Measurements from ENCODE around the gene SMIM32. TPM values are rescaled to one million over a fixed set of nuclear protein-coding genes. Genes with fewer than 3 reads are reported as not detected.

The SMIM32 gene
- total RNA-seq (2014; rRNA removed; shearing (Covaris generic)): not detected in 2 replicates
- polyA plus RNA-seq (2016; fragmentation: Nextera tagmentation; extraction: Ambion mirVana): not detected in 2 replicates

- H3K9me2 ChIP-seq (ENCODE audit: insufficient read depth): no peaks in the 10 kb centered on the region
- no peaks in the 10 kb centered on the region for H3K9me3 ChIP-seq (ENCODE audit: low read depth)
- in situ Hi-C loops (cut with MboI): no loop called here
- H2AFZ ChIP-seq: peak within 1 kb of the TSS; percentile 19; the same call in 1 of the 2 replicates
- H3K4me1 ChIP-seq (ENCODE audit: insufficient read depth): no peaks in the 10 kb centered on the region
- DNase-seq: peak; percentile 44
- TF ChIP-seq EZH2phosphoT487 (IDR thresholded peaks at IDR 0.05; ENCODE audit: insufficient read depth, low read depth) (no peak), EZH2 (IDR thresholded peaks at IDR 0.05; ENCODE audit: insufficient read depth, poor library complexity, severe bottlenecking) (peak; percentile 71)
- 0 out of 2 replicates have a peak, but pooled peaks cover 10% of the 10 kb centered on the region for H3K36me3 ChIP-seq (ENCODE audit: low read depth)
- H3K27ac ChIP-seq: no peak within 1 kb of the TSS
- no peaks in the 10 kb centered on the region for H3K79me2 ChIP-seq (ENCODE audit: insufficient read depth)
- H3K27me3 ChIP-seq (replicated peaks; ENCODE audit: insufficient read depth): peaks cover 10% of the 10 kb centered on the region
- 2 to 3% methylated on average over 51 to 81 of the region's 81 CpGs for WGBS, 2 experiments (ENCODE audit: low coverage in 1 of 2, low lambda C conversion rate in 2 of 2, missing lambda C conversion rate in 2 of 2)
- no peaks in the 10 kb centered on the region for H4K20me1 ChIP-seq (ENCODE audit: insufficient read depth)
- peak within 1 kb of the TSS; percentile 78 for H3K4me2 ChIP-seq (ENCODE audit: unreplicated experiment)
- 0 out of 2 replicates have a peak, but pooled peaks cover 10% of the 10 kb centered on the region for H3F3A ChIP-seq (ENCODE audit: insufficient read depth)
- peak within 1 kb of the TSS; percentile 65 for H3K4me3 ChIP-seq
- no peak within 1 kb of the TSS for H3K9ac ChIP-seq
These were observed at the start of gene SMIM32 for GRCh38 chr5:136192526-136193321. TSS of gene SMIM32 (minus strand) at chr5:136193162. CDS start at chr5:136192524, 638 bp downstream.

DNA sequence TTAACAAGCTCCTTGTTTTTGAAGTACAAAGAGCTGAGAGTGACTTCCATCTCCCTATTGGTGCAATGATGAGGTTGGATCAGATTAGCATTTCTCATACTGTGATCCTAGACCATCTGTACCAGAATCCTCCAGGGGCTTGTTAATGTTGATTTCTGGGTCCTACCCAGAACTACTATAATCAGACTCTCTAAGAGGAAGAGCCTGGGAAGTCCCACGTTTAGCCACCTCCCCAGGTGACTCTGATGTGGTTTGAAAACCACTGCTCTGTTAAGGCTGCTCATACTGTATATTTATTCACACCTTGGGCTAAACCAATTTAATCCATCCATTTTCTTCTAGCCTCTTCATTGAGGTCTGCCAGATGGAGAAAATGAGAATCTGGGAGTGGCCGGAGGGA is 49.6 kb upstream of the SMIM32 start:
- H3K4me3 ChIP-seq: no peak overlapping the region
- no peak for DNase-seq
- no peak overlapping the region for H3K9ac ChIP-seq
- in situ Hi-C loops (cut with MboI): loop anchor here (10.0 kb wide), 1 partner anchor 182 kb away; no protein-coding TSS in a partner anchor
- no peaks in the 10 kb centered on the region for H3K4me1 ChIP-seq (ENCODE audit: insufficient read depth)
- no peaks in the 10 kb centered on the region for H4K20me1 ChIP-seq (ENCODE audit: insufficient read depth)
- no peak overlapping the region for H2AFZ ChIP-seq
- H3K27ac ChIP-seq: no peak overlapping the region
- no peaks in the 10 kb centered on the region for H3K36me3 ChIP-seq (ENCODE audit: low read depth)
- no peaks in the 10 kb centered on the region for H3F3A ChIP-seq (ENCODE audit: insufficient read depth)
- no peak for TF ChIP-seq EZH2phosphoT487 (IDR thresholded peaks at IDR 0.05; ENCODE audit: insufficient read depth, low read depth)
- peaks cover 35% of the 10 kb centered on the region for H3K27me3 ChIP-seq (replicated peaks; ENCODE audit: insufficient read depth)
- H3K9me3 ChIP-seq (ENCODE audit: low read depth): no peaks in the 10 kb centered on the region
- no peaks in the 10 kb centered on the region for H3K9me2 ChIP-seq (ENCODE audit: insufficient read depth)
- H3K4me2 ChIP-seq (ENCODE audit: unreplicated experiment): no peak overlapping the region
- H3K79me2 ChIP-seq (ENCODE audit: insufficient read depth): no peaks in the 10 kb centered on the region
- 41 to 48% methylated on average over 2 of the region's 2 CpGs for WGBS, 2 experiments (ENCODE audit: low coverage in 1 of 2, low lambda C conversion rate in 2 of 2, missing lambda C conversion rate in 2 of 2)

DNA sequence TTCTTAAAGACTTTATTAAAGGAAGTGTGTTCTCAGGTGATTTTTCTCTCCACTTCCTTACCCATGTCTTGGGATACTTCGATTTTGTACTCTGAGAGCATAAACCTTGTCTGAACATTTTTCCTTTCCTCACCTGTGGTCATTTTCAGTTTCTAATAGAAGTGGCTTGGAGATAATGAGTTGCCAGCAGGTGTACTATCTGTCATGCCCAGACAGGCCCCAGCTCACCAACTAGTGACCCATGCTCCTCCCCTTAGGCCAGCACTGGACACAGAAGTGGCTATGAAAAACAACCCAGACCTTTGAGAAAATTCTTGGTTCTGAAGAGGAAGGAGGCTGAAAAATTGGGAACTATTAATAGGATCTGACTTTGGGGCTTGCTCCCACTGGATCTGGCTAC is 49.2 kb upstream of the SMIM32 start:
- H3K36me3 ChIP-seq (ENCODE audit: low read depth): no peaks in the 10 kb centered on the region
- no peak overlapping the region for H2AFZ ChIP-seq
- no peaks in the 10 kb centered on the region for H3K79me2 ChIP-seq (ENCODE audit: insufficient read depth)
- H3K4me2 ChIP-seq (ENCODE audit: unreplicated experiment): no peak overlapping the region
- H3K9me3 ChIP-seq (ENCODE audit: low read depth): no peaks in the 10 kb centered on the region
- no peak overlapping the region for H3K4me3 ChIP-seq
- in situ Hi-C loops (cut with MboI): loop anchor here (10.0 kb wide), 1 partner anchor 183 kb away; no protein-coding TSS in a partner anchor
- H4K20me1 ChIP-seq (ENCODE audit: insufficient read depth): no peaks in the 10 kb centered on the region
- no peak for TF ChIP-seq EZH2phosphoT487 (IDR thresholded peaks at IDR 0.05; ENCODE audit: insufficient read depth, low read depth)
- TF ChIP-seq EZH2 (IDR thresholded peaks at IDR 0.05; ENCODE audit: insufficient read depth, poor library complexity, severe bottlenecking): no peak
- H3K4me1 ChIP-seq (ENCODE audit: insufficient read depth): no peaks in the 10 kb centered on the region
- no peaks in the 10 kb centered on the region for H3F3A ChIP-seq (ENCODE audit: insufficient read depth)
- H3K27me3 ChIP-seq (replicated peaks; ENCODE audit: insufficient read depth): peaks cover 33% of the 10 kb centered on the region
- 33 to 49% methylated on average over 1 of the region's 1 CpG for WGBS, 2 experiments (ENCODE audit: low coverage in 1 of 2, low lambda C conversion rate in 2 of 2, missing lambda C conversion rate in 2 of 2)
- H3K9me2 ChIP-seq (ENCODE audit: insufficient read depth): no peaks in the 10 kb centered on the region
- DNase-seq: no peak
- H3K27ac ChIP-seq: no peak overlapping the region
- H3K9ac ChIP-seq: no peak overlapping the region

DNA sequence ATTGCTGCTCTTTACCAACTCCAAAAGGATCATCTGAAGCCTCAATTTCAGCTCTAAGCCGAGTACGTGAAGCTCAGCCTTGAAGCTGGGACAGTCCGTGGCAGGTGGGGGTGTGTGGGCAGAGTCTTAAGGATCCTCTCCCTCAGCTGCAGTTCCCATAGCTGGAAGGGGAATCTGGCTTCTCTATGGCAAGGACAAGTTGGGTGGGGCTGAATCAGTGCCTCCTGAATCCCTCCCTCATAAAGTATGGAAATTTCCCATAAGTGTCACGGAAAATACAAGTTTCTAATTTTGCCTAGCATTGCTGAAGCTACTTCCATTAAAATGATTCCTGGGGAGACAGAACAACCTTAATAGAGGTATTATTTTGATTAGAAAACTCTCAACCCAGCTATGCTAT is 47.9 kb upstream of the SMIM32 start:
- Histone ChIP-seq H3K27ac (no peak overlapping the region), H3K4me1 (ENCODE audit: insufficient read depth) (no peaks in the 10 kb centered on the region), H3K9ac (no peak overlapping the region), H4K20me1 (ENCODE audit: insufficient read depth) (no peaks in the 10 kb centered on the region), H3K4me2 (ENCODE audit: unreplicated experiment) (no peak overlapping the region), H3K4me3 (no peak overlapping the region), H3K9me3 (ENCODE audit: low read depth) (no peaks in the 10 kb centered on the region), H3K27me3 (replicated peaks; ENCODE audit: insufficient read depth) (peaks cover 24% of the 10 kb centered on the region), H3K9me2 (ENCODE audit: insufficient read depth) (no peaks in the 10 kb centered on the region), H3F3A (ENCODE audit: insufficient read depth) (no peaks in the 10 kb centered on the region), H3K79me2 (ENCODE audit: insufficient read depth) (no peaks in the 10 kb centered on the region), H2AFZ (no peak overlapping the region), H3K36me3 (ENCODE audit: low read depth) (no peaks in the 10 kb centered on the region)
- 61 to 64% methylated on average over 4 of the region's 4 CpGs for WGBS, 2 experiments (ENCODE audit: low coverage in 1 of 2, low lambda C conversion rate in 2 of 2, missing lambda C conversion rate in 2 of 2)
- in situ Hi-C loops (cut with MboI): loop anchor here (10.0 kb wide), 1 partner anchor 184 kb away; no protein-coding TSS in a partner anchor
- TF ChIP-seq EZH2 (IDR thresholded peaks at IDR 0.05; ENCODE audit: insufficient read depth, poor library complexity, severe bottlenecking): no peak
- no peak for TF ChIP-seq EZH2phosphoT487 (IDR thresholded peaks at IDR 0.05; ENCODE audit: insufficient read depth, low read depth)
- no peak for DNase-seq
